ENCODE data around the gene NARF.

The NARF gene

DNA sequence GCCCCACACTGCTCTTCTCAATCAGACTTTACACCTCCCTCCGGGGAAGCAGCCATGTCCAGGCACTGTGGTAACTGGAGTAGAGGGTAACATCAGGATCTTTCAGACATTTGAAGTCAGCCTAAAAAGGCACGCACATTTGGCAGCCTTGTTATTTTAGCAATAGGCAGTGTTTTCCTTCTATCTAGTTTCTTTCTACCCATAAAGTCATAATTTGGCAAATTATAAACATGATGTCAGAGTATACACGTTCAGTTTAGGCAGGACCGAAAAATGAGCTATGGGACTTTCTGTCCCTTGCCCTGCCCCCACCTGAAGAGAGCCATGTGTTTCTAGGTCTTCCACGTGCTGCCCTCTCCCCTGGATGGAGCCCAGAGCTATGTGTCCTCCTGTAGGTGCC lies 21.1 kb downstream of the NARF start:
- TF ChIP-seq, protein P1, sequence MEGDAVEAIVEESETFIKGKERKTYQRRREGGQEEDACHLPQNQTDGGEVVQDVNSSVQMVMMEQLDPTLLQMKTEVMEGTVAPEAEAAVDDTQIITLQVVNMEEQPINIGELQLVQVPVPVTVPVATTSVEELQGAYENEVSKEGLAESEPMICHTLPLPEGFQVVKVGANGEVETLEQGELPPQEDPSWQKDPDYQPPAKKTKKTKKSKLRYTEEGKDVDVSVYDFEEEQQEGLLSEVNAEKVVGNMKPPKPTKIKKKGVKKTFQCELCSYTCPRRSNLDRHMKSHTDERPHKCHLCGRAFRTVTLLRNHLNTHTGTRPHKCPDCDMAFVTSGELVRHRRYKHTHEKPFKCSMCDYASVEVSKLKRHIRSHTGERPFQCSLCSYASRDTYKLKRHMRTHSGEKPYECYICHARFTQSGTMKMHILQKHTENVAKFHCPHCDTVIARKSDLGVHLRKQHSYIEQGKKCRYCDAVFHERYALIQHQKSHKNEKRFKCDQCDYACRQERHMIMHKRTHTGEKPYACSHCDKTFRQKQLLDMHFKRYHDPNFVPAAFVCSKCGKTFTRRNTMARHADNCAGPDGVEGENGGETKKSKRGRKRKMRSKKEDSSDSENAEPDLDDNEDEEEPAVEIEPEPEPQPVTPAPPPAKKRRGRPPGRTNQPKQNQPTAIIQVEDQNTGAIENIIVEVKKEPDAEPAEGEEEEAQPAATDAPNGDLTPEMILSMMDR (IDR thresholded peaks at IDR 0.05; ENCODE audit: borderline replicate concordance, insufficient read depth, low read depth, low read length) = no peak
- no peak overlapping the region for H3K4me3 ChIP-seq (ENCODE audit: low read depth, low read length)

DNA sequence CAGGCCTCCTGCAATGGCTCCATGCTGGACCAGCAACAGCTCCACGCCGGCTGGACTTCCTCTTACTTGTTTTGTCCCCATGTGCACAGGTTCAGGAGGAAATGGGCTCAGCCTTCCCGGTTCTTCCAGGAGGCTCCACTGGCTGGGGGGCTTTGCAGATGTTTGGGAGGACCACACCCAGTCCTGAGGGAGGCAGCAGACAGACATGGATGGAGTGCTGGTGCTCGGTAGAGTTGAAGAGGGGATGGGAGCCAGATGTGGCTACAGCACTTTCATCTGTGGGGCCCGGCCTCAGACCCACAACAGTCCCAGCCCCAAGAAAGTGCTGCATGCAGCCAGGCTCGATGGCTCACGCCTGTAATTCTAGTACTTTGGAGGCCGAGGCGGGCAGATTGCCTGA lies 21.8 kb downstream of the NARF start:
- no peak overlapping the region for H3K4me3 ChIP-seq (ENCODE audit: low read depth, low read length)
- TF ChIP-seq, protein P1 (IDR thresholded peaks at IDR 0.05; ENCODE audit: borderline replicate concordance, insufficient read depth, low read depth, low read length) = no peak

DNA sequence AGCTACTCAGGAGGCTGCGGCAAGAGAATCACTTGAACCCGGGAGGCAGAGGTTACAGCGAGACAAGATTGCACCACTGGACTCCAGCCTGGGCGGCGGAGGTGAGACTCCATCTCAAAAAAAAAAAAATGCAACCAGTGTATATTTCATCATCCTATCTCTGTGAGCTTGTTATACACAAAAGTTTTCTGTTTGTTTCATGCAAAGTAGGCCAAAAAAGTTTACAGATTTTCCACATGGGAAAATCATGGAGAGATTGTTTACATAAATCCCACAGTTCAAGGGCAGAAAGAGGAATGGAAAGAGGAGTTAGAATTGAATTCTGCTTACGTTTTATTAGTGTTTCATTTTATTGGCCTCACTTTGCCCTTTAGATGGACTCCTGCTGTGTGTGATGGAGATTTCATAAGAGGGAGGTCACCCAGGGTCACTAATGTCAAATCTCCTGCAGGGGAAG lies 24.7 kb downstream of the NARF start:
- TF ChIP-seq, protein P1 (IDR thresholded peaks at IDR 0.05; ENCODE audit: borderline replicate concordance, insufficient read depth, low read depth, low read length) = no peak

DNA sequence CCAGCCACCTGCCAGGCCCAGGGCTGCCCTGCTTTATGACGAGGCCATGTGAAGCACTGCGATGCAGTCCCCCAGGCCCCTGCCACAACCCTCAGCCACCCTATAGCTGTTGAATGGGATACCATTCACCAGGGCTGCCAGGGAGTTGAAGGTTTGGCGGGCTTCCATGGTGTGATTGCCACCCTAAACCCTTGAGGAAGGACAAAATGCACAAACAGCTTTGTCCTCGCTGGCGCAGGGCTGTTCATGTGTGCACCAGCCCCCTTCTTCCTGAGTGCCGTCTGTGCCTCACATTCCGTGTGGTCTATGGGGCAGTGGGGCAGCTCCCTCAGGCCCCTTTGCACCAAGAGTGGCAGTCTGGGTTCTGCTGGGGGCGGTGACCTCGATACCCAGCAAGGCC lies 25.3 kb downstream of the NARF start:
- H3K4me3 ChIP-seq (ENCODE audit: low read depth, low read length) = no peak overlapping the region
- TF ChIP-seq, protein P1 (IDR thresholded peaks at IDR 0.05; ENCODE audit: borderline replicate concordance, insufficient read depth, low read depth, low read length) = no peak

More for the DNA sequence above, 24.7 kb downstream of the NARF start:
- no peak overlapping the region for H3K4me3 ChIP-seq (ENCODE audit: low read depth, low read length)

DNA sequence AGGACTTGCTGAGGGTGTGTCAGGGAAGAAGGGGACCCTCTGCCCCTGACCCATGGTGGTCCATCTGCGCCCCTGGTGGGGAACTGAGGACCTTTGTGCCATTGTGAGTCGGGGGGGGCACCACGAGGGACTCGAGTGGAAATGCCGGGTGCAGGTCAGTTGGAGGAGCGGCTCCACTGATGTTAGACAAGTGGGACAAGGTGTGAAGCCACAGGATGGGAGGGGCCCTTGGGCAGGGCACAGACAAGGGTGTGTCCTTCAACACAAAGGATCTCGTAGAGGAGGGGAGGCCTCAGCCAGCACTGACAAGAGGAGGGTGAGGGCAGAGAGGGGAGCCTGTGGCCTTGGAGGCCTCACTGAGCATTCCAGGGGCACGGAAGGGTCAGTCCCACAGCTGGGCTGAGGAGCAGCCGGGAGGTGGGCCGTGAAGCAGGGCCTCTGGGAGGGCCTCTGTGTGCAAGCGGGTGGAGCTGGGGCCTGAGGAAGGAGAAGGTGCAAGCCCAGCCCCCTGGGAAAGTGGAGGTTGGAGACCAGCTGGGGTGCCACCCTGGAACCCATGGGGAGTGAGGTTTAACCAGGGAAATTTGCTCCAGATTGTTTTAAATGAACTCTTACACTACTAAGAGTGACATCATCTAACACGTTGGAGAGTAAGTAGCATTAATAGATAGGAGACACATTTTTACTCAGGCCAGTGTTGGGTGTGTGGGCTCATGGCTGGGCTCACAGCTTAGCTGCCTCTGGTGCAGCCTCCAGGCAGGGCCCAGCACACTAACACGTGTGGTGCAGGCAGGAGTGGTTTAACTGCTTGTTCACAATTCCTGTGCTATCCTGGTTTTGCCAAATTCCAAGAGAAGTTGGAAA lies 27.9 kb downstream of the NARF start:
- TF ChIP-seq, protein P1 (IDR thresholded peaks at IDR 0.05; ENCODE audit: borderline replicate concordance, insufficient read depth, low read depth, low read length) = no peak
- no peak overlapping the region for H3K4me3 ChIP-seq (ENCODE audit: low read depth, low read length)

DNA sequence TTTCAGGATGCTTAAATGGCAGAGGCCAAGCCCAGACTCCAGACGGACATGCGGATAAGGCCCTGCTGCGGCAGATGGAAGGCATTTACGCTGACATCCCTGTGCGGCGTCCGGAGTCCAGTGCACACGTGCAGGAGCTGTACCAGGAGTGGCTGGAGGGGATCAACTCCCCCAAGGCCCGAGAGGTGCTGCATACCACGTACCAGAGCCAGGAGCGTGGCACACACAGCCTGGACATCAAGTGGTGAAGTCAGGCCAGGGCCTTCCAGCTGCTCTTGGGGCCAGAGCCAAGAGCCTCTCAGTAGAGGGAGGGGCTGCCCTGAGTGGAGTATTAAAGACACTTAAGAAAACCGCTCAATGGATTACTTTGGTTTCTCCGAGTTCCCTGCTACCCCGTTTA lies 29.4 kb downstream of the NARF start:
- TF ChIP-seq, protein P1 (IDR thresholded peaks at IDR 0.05; ENCODE audit: borderline replicate concordance, insufficient read depth, low read depth, low read length) = no peak
- no peak overlapping the region for H3K4me3 ChIP-seq (ENCODE audit: low read depth, low read length)

DNA sequence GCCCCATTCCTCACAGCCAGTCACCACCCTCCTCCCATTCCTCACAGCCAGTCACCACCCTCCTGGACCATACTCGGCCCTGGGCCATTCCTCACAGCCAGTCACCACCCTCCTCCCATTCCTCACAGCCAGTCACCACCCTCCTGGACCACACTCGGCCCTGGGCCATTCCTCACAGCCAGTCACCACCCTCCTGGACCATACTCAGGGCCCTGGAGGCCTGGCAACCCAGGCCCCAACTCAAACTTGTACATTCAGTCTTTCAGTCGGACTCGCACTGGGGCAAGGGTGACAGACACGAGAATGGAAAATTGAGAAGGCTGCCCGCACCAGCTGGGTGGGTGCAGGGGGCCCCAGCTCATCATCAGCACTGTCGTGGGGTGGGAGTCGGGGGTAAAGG lies 30.6 kb downstream of the NARF start:
- TF ChIP-seq, protein P1 (IDR thresholded peaks at IDR 0.05; ENCODE audit: borderline replicate concordance, insufficient read depth, low read depth, low read length) = no peak
- H3K4me3 ChIP-seq (ENCODE audit: low read depth, low read length) = no peak overlapping the region

Data from GM12875 (cell line).